Ovary (tissue), 3 donors: ENCODE results near the gene RORB.

Experiments
- EP300 ChIP-seq: sonication (generic); formaldehyde crosslinking; IDR thresholded peaks from one replicate; pipeline ENCODE4 v1.6.1; 2017; ENCODE audit warnings: antibody characterized with exemption
- POLR2A ChIP-seq: fragments of 450-650 bp; IDR thresholded peaks from one replicate; pipeline ENCODE4 v1.6.1; 2017; ENCODE audit warnings: antibody characterized with exemption, mild to moderate bottlenecking, moderate library complexity
- TF ChIP-seq, protein P1 (sequence below), 3 donors: fragments of 450-650 bp in 2 of 3; fragments of 200-600 bp in 1 of 3; IDR thresholded peaks; one replicate each; pipeline versions ENCODE4 v1.5.1 to v1.8.0; 2016 to 2022; ENCODE audit warnings: antibody characterized with exemption in 3 of 3, mild to moderate bottlenecking in 1 of 3
- donor health status: DM: no; HTN: no; CAD: no.

DNA sequence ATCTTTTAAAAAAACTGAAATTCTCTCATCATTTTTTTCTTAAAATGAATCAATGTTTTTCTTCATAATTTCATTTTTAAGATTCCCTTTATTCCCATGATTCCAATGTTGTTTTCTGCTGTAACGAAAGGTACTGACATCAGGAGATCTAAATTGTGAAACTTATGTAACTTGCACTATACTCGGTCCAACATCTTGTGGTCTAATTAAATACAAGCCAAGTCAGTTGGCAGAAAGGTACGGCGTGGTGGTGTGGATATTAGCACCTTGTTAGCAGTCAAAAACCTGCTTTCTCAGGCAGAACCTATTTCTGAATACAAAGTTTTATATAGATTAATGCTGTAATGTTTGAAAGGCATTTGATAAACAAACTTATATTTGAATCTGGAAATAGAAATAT lies 20.1 kb downstream of the RORB start:
- TF ChIP-seq, protein P1, sequence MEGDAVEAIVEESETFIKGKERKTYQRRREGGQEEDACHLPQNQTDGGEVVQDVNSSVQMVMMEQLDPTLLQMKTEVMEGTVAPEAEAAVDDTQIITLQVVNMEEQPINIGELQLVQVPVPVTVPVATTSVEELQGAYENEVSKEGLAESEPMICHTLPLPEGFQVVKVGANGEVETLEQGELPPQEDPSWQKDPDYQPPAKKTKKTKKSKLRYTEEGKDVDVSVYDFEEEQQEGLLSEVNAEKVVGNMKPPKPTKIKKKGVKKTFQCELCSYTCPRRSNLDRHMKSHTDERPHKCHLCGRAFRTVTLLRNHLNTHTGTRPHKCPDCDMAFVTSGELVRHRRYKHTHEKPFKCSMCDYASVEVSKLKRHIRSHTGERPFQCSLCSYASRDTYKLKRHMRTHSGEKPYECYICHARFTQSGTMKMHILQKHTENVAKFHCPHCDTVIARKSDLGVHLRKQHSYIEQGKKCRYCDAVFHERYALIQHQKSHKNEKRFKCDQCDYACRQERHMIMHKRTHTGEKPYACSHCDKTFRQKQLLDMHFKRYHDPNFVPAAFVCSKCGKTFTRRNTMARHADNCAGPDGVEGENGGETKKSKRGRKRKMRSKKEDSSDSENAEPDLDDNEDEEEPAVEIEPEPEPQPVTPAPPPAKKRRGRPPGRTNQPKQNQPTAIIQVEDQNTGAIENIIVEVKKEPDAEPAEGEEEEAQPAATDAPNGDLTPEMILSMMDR (IDR thresholded peaks at IDR 0.05) = no peak
- TF ChIP-seq EP300 (no peak), POLR2A (no peak)
